ENCODE data around the gene BOC.

- TF ChIP-seq POLR2AphosphoS5 (IDR thresholded peaks at IDR 0.05; ENCODE audit: low read depth, low read length): no peak
- no peak for TF ChIP-seq POLR2A (IDR thresholded peaks at IDR 0.05; ENCODE audit: low read depth, low read length)
These were observed 68.3 kb downstream of the BOC start for GRCh38 chr3:113279686-113280085.
